ENCODE results near the gene GAPDH. TPM values are rescaled to one million over a fixed set of nuclear protein-coding genes. Genes with fewer than 3 reads are reported as not detected.
A peak's percentile ranks its signal among the peaks of the same experiment; 100 is the strongest.

The GAPDH gene
- polyA plus RNA-seq, 1 donor (not counting 4 experiments of a cell fraction or from before 2014, with no cell fraction given), result 8,390 TPM

GRCh38 chr12:6535960-6536847 lies 1.9 kb downstream of the GAPDH start:
- dilution Hi-C loops (cut with MboI; ENCODE audit: extremely low pct_ligation_motif_present, low sequenced_read_pairs), result no loop called here
- Histone ChIP-seq H3K9me3 (ENCODE audit: control insufficient read depth, low read depth, low read length) (no peaks in the 10 kb centered on the region), H3K4me3 (ENCODE audit: control insufficient read depth in 2 of 3, extremely low read depth in 1 of 3, insufficient read depth in 2 of 3, low read depth in 1 of 3, low read length in 3 of 3) (peak overlapping the region; percentile 78 to 95 (median 79)), H3K4me2 (ENCODE audit: control insufficient read depth, extremely low read depth, insufficient read depth, low read depth, low read length) (peak overlapping the region; percentile 86), H4K20me1 (ENCODE audit: control insufficient read depth, extremely low read depth, insufficient read depth, low read length) (peaks cover 47% of the 10 kb centered on the region), H3K36me3 (ENCODE audit: control insufficient read depth in 2 of 2, extremely low read depth in 1 of 2, insufficient read depth in 2 of 2, low read length in 2 of 2) (peaks cover 30 to 38% of the 10 kb centered on the region in 2 experiments), H3K27ac (ENCODE audit: control insufficient read depth, insufficient read depth, low read length) (peak overlapping the region; percentile 92), H3K4me1 (ENCODE audit: control insufficient read depth, extremely low read depth, insufficient read depth, low read length) (peaks cover 59% of the 10 kb centered on the region), H2AFZ (ENCODE audit: control insufficient read depth, low read length) (no peak overlapping the region), H3K79me2 (ENCODE audit: control insufficient read depth, insufficient read depth, low read length) (peaks cover 30% of the 10 kb centered on the region), H3K9ac (ENCODE audit: control insufficient read depth, extremely low read depth, insufficient read depth, low read length) (peak overlapping the region; percentile 95), H3K9me1 (ENCODE audit: control insufficient read depth, extremely low read depth, insufficient read depth, low read length) (peaks cover 5% of the 10 kb centered on the region), H3K27me3 (ENCODE audit: control insufficient read depth, extremely low read depth, insufficient read depth, low read length) (no peaks in the 10 kb centered on the region)
- TF ChIP-seq EZH2 (IDR thresholded peaks at IDR 0.05; ENCODE audit: low read length) (no peak), CTCF (optimal IDR thresholded peaks at IDR 0.05 in 1 of 3, IDR thresholded peaks at IDR 0.05 in 1 of 3, conservative IDR thresholded peaks at IDR 0.05 in 1 of 3; ENCODE audit: extremely low read depth in 1 of 3, insufficient read depth in 2 of 3, low read length in 3 of 3) (no peak)
- no peak for FAIRE-seq
- DNase-seq (ENCODE audit: low read depth, low spot score), result no peak

GRCh38 chr12:6536894-6537579 lies 2.7 kb downstream of the GAPDH start:
- no peak overlapping the region for H2AFZ ChIP-seq (ENCODE audit: control insufficient read depth, low read length)
- peak overlapping the region; percentile 5 for H3K4me2 ChIP-seq (ENCODE audit: control insufficient read depth, extremely low read depth, insufficient read depth, low read depth, low read length)
- no peak for TF ChIP-seq EZH2 (IDR thresholded peaks at IDR 0.05; ENCODE audit: low read length)
- no peak for TF ChIP-seq CTCF (optimal IDR thresholded peaks at IDR 0.05 in 1 of 3, IDR thresholded peaks at IDR 0.05 in 1 of 3, conservative IDR thresholded peaks at IDR 0.05 in 1 of 3; ENCODE audit: extremely low read depth in 1 of 3, insufficient read depth in 2 of 3, low read length in 3 of 3)
- H3K4me1 ChIP-seq (ENCODE audit: control insufficient read depth, extremely low read depth, insufficient read depth, low read length), result peaks cover 56% of the 10 kb centered on the region
- H3K27me3 ChIP-seq (ENCODE audit: control insufficient read depth, extremely low read depth, insufficient read depth, low read length), result no peaks in the 10 kb centered on the region
- FAIRE-seq (no peak), DNase-seq (ENCODE audit: low read depth, low spot score) (no peak)
- H3K4me3 ChIP-seq (ENCODE audit: control insufficient read depth in 2 of 3, extremely low read depth in 1 of 3, insufficient read depth in 2 of 3, low read depth in 1 of 3, low read length in 3 of 3), result peak overlapping the region; percentile 78 to 95 (median 79)
- peaks cover 30% of the 10 kb centered on the region for H3K79me2 ChIP-seq (ENCODE audit: control insufficient read depth, insufficient read depth, low read length)
- peaks cover 30 to 38% of the 10 kb centered on the region in 2 experiments for H3K36me3 ChIP-seq (ENCODE audit: control insufficient read depth in 2 of 2, extremely low read depth in 1 of 2, insufficient read depth in 2 of 2, low read length in 2 of 2)
- H3K27ac ChIP-seq (ENCODE audit: control insufficient read depth, insufficient read depth, low read length), result no peak overlapping the region
- dilution Hi-C loops (cut with MboI; ENCODE audit: extremely low pct_ligation_motif_present, low sequenced_read_pairs), result no loop called here
- H3K9ac ChIP-seq (ENCODE audit: control insufficient read depth, extremely low read depth, insufficient read depth, low read length), result no peak overlapping the region
- H3K9me1 ChIP-seq (ENCODE audit: control insufficient read depth, extremely low read depth, insufficient read depth, low read length), result peaks cover 5% of the 10 kb centered on the region
- peaks cover 47% of the 10 kb centered on the region for H4K20me1 ChIP-seq (ENCODE audit: control insufficient read depth, extremely low read depth, insufficient read depth, low read length)
- H3K9me3 ChIP-seq (ENCODE audit: control insufficient read depth, low read depth, low read length), result no peaks in the 10 kb centered on the region

Measured in keratinocyte (primary cell).